ENCODE measurements around the gene IDI1. TPM values are rescaled to one million over a fixed set of nuclear protein-coding genes. Genes with fewer than 3 reads are reported as not detected.

Gene IDI1
- total RNA-seq (2014; rRNA removed; shearing (Covaris generic); ENCODE audit: low replicate concordance) = 53.1 and 96.2 TPM in 2 replicates

DNA sequence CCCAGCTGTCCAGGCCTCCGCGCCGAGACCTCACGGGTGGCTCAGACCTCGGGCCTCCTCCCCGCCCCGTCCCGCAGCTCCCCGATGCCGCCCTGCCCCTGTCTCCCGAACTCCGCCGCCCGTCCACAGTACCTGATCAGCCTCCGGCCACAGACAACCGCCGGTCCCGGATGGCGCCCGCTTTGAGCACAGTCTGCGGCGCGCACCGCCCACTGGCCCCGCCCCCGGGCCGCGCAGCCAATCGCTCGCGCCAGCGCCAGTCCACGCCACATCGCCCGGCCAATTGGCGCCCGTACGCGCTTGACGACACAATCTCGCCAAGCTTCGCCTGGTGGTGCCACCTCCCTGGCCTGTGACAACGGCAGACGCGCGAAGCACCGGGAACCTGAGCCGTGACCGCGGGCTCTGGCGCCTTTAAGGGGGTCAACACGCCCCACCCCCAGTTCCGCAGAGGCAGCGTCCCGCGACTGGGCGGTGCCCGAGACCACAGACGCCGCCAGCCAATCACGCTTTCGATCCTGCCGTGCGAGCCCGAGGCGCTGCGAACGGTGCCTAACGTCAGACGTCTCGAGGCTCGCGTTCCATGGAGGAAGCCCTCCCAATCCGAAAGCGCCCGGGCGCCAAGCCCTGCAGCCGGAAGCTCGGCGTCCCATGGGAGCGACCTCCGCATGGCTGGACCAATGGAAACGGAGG lies at the start of gene IDI1:
TSS of gene IDI1 (minus strand) at position 388 of the 693 bp plus-strand sequence. CDS start at position 272, 116 bp downstream.
- Histone ChIP-seq H3K9me3 (no peaks in the 10 kb centered on the region), H3K4me3 (peak within 1 kb of the TSS; percentile 91), H3K27me3 (no peaks in the 10 kb centered on the region), H3K36me3 (peaks cover 17% of the 10 kb centered on the region)
- DNase-seq = peak; percentile 98

DNA sequence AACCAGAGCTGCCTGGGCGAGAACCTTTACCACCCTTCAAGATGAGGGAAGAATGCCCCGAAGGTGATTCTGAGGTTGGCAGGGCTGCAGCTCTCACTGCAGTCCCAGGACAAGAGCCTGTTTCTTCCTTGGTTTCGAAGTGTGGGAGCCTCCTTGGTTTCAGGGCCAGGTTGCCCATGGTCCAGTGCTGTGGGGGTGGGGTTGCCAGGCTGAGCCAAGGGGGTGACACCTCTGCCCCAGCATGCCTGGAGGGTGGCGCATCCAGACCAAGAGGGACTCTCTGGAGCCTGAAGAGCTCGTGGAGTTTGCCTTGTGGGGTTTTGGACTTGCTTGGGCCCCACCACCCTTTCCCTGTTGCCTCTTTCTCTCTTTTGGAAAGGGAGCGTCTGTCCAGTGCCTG lies 48.5 kb upstream of the IDI1 start:
- H3K9me3 ChIP-seq = no peaks in the 10 kb centered on the region
- H3K4me3 ChIP-seq = no peak overlapping the region
- peaks cover 6% of the 10 kb centered on the region for H3K36me3 ChIP-seq
- no peaks in the 10 kb centered on the region for H3K27me3 ChIP-seq
- DNase-seq = no peak

DNA sequence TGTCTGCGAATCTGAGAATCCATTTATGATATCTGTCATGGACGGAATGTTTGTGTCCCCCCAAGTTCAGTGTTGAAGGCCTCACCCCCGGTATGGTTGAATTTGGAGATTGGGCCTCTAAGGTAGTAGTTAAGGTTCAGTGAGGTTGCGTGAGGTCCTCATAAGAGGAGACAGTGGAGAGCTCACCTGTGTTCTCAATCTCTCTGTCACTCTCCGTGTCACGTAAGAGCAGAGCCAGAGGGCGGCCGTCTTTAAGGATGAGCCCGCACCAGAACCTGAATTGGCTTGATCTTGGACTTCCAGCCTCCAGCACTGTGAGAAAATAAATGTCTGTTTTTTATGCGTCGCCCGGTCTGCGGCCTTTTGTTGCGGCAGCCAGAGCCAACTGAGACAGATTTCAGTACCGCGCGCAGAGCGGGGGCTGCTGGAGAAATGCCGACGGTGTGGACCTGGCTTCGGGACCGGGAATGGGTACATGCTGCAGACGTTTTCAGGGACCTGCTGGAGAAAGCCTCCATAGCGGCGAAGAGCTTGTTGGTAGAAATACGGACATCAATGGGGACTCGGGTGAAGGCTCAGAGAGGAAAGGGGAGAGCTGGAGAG lies 47.5 kb upstream of the IDI1 start:
- no peak for DNase-seq
- Histone ChIP-seq H3K27me3 (no peaks in the 10 kb centered on the region), H3K36me3 (peaks cover 6% of the 10 kb centered on the region), H3K9me3 (no peaks in the 10 kb centered on the region), H3K4me3 (no peak overlapping the region)

DNA sequence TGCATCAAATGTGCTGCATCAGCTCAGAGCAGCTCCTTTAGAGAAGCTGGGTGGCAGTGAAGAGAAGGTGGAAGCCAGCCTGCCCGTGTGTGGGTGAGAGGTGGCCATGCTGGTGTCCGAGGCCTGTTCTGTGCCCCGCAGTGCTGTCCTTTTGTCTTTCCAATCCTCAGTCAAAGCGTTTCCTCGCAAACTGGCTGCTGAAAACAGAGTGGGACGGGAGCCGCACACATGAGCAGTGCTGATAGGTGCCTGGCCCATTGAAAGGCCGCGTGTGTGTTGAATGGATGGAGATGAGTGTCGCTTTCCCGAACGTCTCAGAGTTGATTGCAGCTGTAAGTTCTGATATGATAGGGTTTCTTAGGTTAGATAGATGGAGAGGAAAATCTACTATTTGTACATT lies 46.6 kb upstream of the IDI1 start:
- no peak for DNase-seq
- Histone ChIP-seq H3K4me3 (no peak overlapping the region), H3K27me3 (no peaks in the 10 kb centered on the region), H3K9me3 (no peaks in the 10 kb centered on the region), H3K36me3 (peaks cover 11% of the 10 kb centered on the region)

DNA sequence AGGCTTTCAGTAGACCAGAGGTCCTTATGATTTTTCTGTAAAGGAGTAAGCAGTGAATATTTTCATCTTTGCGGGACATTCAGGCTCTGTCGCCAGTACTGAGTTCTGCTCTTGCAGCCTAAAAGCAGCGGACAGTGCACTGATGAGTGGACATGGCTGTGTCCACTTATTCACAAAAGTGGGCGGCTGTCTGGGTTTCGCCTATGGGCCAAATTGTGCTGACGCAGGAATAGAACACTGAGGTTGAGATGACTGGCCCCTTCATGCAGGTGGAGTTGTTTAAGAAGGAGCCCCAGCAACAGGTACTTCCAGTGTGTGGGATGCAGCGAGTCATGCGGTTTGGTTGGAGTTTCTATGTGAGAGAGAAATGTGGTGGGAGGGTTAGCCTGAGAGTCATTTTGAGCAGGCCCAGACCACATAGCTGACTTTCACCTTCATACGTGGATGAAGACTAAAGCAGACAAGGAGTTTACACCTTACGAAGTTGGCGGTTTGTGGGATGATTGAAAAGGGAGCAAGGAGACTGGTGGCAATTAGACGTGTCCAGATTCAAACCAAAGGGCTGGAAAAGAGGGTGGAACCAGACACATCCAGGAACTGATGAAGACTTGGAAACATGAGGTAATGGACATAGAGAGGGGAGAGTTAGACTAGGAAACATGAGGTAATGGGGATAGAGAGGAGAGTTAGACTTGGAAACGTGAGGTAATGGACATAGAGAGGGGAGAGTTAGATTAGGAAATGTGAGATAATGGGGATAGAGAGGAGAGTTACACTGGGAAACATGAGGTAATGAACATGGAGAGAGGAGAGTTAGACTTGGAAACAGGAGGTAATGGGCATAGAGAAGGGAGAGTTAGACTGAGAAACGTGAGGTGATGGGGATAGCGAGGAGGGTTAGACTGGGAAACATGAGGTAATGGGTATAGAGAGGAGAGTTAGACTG lies 45.5 kb upstream of the IDI1 start:
- no peak for DNase-seq
- Histone ChIP-seq H3K27me3 (no peaks in the 10 kb centered on the region), H3K36me3 (peaks cover 11% of the 10 kb centered on the region), H3K4me3 (no peak overlapping the region), H3K9me3 (no peaks in the 10 kb centered on the region)

DNA sequence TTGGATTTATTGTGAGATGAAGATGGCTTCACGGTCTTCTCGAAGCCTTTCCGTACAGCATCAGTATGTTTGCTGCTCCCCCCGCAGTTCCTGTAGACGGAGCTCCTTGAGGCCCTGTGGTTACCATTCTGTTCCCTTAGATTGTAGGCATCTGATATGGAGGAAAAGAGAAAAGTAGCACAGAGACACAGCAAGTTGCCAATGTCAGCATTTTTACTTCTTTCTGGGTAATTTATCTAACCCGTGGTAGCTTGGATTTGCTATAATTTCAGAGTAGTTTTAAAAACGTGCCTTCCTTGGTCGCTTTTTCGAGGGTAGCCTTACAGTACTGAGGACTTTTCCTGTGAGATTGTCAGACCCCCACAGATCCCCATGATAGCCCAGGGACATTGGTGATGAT lies 44.8 kb upstream of the IDI1 start:
- H3K9me3 ChIP-seq = no peaks in the 10 kb centered on the region
- peaks cover 10% of the 10 kb centered on the region for H3K36me3 ChIP-seq
- H3K27me3 ChIP-seq = no peaks in the 10 kb centered on the region
- no peak overlapping the region for H3K4me3 ChIP-seq
- no peak for DNase-seq

DNA sequence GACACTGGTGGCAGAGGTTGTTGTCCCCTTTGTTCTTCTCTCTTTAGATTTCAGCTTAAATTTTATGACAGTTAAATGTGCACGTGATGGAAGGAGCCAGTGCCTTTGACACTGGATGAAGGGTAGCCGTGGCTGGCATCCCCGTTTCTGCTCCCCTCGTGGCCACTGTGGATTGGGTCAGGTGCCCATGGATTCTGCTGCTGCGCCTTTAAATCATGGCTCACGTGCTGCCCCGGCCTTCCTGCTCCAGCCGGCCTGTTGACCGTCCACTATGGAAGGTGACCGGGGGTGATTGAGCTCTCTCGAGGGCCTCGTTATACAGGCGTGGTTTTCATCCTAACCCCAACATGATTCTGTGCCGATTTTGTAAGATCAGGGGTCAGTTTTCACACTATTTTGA lies 41.8 kb upstream of the IDI1 start:
- Histone ChIP-seq H3K27me3 (no peaks in the 10 kb centered on the region), H3K4me3 (no peak overlapping the region), H3K36me3 (peaks cover 33% of the 10 kb centered on the region), H3K9me3 (no peaks in the 10 kb centered on the region)
- no peak for DNase-seq

DNA sequence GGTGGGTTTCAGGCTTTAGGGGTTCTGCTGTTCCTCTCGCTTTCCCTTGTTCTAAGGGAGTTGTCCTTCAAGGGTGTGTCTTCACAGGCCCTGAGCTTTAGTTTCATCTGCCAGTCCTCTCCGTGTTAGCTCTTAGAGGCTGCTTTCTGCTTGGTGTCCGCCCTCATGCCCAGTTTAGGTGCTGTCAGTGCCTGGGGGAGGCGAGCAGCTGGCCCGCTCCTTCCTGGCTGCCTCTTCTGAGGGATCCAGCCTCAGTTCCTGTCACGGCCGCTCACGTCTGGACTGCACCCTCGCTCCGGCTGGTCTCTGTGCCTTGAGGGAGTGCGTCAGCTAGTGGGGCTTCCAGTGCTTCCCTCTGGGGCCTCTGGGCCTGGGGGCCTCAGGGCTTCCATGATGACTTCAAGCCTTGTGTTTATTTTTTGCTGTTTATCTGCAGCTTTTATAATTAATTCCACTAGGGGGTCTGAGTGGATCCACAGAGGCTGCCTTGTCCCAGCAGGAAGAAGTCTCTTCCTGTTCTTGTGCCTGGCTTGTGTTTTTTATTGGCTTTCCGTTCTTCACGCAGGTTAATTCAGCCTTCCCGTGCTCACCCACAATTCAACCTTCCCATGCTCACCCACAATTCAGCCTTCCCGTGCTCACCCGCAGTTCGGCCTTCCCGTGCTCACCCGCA lies 40.2 kb upstream of the IDI1 start:
- Histone ChIP-seq H3K27me3 (no peaks in the 10 kb centered on the region), H3K9me3 (no peaks in the 10 kb centered on the region), H3K4me3 (no peak overlapping the region), H3K36me3 (peaks cover 42% of the 10 kb centered on the region)
- DNase-seq = no peak

DNA sequence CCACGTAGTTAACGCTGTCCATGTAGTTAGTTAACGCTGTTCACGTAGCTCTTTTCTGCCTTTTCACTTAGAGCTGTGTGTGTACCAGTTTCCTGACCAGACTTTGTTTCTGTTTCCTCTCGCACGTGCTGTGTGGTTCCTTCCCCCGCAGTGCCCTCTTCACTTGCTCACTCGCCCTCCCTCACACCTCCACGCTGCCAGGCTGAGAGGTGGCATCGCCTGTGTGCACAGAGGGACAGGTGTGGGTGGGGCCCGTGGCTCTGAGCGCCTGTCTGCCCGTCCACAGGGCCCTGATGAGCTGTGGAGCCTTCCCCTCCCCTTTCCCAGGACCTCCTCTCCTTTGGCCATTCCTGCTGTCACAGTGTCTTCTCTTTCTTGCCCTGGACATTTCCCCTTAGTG lies 37.9 kb upstream of the IDI1 start:
- Histone ChIP-seq H3K4me3 (no peak overlapping the region), H3K9me3 (no peaks in the 10 kb centered on the region), H3K36me3 (peaks cover 42% of the 10 kb centered on the region), H3K27me3 (no peaks in the 10 kb centered on the region)
- DNase-seq = no peak

DNA sequence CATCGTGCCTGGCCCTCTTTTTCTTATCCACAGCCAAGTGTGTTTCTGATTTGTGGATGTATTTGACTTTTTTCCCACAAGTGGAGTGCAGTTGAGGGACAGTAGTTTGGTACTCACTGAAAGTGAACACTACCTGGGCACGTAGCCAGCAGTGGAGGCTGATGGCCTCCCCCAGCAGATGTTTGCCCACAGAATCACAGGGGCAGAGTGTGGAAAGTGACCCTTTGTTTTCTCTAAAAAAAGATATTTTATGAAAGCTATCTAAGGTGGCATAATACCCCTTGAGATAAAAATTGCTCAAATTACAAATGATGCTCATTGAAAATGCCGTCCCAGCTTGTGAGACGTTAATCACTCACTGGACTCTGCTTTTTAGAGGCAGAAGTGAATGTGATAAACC lies 36.3 kb upstream of the IDI1 start:
- no peaks in the 10 kb centered on the region for H3K9me3 ChIP-seq
- no peak overlapping the region for H3K4me3 ChIP-seq
- no peaks in the 10 kb centered on the region for H3K27me3 ChIP-seq
- DNase-seq = no peak
- peaks cover 48% of the 10 kb centered on the region for H3K36me3 ChIP-seq

DNA sequence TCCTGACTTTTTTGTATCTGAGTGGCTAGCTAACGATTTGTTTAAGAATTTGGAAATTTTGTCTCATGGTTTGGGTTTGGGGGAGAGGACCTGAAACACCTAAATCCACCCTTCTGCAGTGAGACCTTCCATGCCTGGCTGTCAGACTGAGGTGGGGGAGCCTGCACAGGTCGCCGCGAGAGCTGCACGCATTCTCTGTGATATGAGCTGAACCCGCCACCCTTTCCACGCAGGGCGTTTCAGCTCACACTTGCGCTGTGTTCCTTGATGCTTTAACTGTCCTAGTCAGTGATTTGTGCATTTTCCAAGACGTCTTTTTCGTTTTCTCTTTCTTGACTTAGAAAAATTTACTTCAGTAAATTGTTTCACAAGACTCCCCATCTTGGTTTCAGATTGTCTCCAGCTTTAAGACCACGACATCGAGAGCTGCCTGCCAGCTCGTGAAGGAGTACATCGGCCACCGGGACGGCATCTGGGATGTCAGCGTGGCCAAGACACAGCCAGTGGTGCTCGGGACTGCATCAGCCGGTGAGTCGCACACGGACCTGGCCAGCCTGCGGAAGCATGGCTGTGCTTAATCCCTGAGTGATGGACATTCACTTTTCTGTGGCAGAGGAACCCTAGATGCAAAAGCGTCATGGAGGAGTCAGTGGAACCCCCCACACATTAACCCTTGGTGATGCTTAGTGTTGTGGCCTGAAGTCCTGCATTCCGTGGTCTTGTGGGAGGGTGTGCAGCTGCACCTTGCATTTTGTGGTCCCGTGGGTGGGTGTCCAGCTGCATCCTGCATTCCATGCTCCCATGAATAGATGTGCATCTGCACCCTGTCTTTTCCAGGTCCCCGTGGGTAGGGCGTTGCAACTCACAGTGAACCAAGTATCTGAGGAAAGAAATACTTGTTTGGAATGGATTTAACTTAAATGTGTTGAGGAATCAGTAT lies 35.4 kb upstream of the IDI1 start:
- no peak for DNase-seq
- H3K36me3 ChIP-seq = peaks cover 54% of the 10 kb centered on the region
- H3K9me3 ChIP-seq = no peaks in the 10 kb centered on the region
- H3K27me3 ChIP-seq = no peaks in the 10 kb centered on the region
- H3K4me3 ChIP-seq = no peak overlapping the region

DNA sequence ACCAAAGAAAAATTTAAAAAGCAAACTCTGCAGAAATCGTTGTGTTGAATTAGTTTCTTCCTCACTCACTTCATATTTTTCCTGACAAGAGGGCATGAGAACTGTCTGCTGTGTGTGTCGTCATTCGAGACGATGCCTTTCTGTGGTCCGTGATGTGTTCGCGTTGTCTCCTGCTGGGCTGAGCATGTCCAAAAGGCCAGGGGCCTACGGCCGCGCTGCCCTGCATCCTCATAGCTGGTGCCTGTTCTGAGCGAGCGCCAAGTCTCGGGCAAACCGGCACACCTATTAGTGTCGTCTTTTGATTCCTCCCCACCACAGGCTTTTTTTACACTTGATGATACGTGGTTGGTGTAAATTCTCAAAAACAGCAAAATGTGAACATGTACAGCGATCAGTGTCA lies 34.7 kb upstream of the IDI1 start:
- Histone ChIP-seq H3K4me3 (no peak overlapping the region), H3K27me3 (no peaks in the 10 kb centered on the region), H3K36me3 (peaks cover 52% of the 10 kb centered on the region), H3K9me3 (no peaks in the 10 kb centered on the region)
- DNase-seq = no peak

DNA sequence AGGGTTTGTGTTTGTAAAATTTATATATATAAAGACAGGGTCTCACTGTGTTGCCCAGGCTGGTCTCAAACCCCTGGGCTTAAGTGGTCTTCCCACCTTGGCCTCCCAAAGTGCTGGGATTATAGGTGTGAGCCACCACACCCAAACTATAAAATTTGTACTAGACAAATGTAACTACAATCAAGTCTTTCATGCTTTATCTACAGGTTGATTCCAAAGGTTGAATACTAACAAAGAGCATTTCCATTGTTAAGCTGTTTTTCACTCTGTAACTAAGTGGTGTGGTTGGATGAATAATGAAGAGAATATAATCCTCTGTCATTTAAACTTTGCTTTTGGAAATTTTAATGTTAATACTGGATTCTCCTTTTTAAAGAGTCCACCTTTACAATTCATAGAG lies 29.7 kb upstream of the IDI1 start:
- Histone ChIP-seq H3K4me3 (no peak overlapping the region), H3K36me3 (peaks cover 36% of the 10 kb centered on the region), H3K9me3 (no peaks in the 10 kb centered on the region), H3K27me3 (no peaks in the 10 kb centered on the region)
- no peak for DNase-seq

DNA sequence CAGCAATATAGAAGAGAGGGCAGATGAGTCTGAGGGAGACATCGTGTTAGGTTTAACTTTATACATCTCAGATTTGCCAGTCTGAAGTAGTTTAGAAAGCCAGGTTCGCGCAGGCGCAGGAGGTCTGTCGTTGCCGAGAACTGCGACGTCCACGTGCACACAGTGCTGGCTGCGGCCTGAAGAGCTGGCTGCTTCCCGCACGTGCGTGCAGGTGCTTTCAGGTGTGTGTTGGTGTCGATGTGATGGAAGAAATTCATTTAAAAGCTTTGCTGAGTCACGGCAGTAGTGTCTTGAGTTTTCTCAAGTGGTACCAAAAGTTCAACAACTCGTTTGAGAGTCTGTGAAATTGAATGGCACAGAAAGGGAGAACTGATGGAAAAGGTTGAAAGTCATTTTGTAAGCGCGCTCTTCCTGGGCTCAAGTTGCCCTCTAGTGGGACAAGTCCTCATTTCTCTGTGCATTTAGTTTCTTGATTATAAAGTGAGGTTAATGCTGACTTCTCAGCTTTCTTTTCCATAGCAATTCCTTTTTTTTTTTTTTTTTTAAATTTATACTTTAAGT lies 25.9 kb upstream of the IDI1 start:
- DNase-seq = no peak
- H3K9me3 ChIP-seq = no peaks in the 10 kb centered on the region
- H3K27me3 ChIP-seq = no peaks in the 10 kb centered on the region
- no peak overlapping the region for H3K4me3 ChIP-seq
- H3K36me3 ChIP-seq = peaks cover 26% of the 10 kb centered on the region

DNA sequence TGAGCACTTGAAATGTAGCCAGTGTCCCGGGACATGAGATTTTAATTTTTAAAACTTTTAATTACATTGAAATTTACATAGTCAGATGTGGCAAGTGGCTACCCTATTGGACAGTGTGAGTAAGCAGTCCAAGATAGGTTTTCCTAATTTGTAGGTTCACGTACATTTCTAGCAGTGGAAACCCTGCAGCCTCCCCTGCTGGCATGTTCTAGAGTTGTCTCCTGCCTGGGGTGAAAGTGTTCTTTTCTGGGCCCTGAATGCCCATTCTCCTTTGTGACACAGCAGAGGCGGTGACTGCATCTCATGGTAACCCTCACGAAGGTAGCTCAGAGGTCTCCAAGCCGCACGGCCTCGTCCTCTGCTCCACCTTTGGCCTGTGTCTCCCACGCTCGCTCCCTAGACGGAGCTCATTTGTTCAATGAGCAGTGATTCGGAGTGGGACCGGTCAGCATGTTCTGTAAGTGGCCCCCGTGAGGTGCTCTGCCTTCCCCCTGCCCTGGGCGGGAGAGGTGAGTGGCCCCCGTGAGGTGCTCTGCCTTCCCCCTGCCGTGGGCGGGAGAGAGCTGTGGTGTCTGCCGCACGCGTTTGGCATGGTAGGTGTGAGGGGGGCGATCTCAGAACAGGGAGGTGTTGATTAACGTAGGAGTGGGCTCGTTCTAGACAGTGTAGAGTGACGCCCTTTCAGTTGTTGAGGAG lies 25.3 kb upstream of the IDI1 start:
- no peaks in the 10 kb centered on the region for H3K9me3 ChIP-seq
- H3K27me3 ChIP-seq = no peaks in the 10 kb centered on the region
- H3K36me3 ChIP-seq = peaks cover 24% of the 10 kb centered on the region
- no peak for DNase-seq
- no peak overlapping the region for H3K4me3 ChIP-seq
